Kidney (tissue), 14 donors: ENCODE data around the gene AGR3. TPM values are rescaled to one million over a fixed set of nuclear protein-coding genes. Genes with fewer than 3 reads are reported as not detected.
A peak's percentile ranks its signal among the peaks of the same experiment; 100 is the strongest.

ENCODE experiments used
- DNase-seq, 5 donors: peaks; one replicate each; pipeline ENCODE4 v3.0.0-alpha.2; 2013 to 2020
- FAIRE-seq: peaks from 2 replicates; lab custom pipeline; 2012; peaks lifted over from hg19 to GRCh38; lab: Jason Lieb, UNC
- H3K27ac ChIP-seq, 2 donors: one replicate each; pipeline ENCODE4 v1.7.0; 2013; ENCODE audit warnings: low read depth in 2 of 2, low read length in 2 of 2, inconsistent platforms in 1 of 2
- H3K27me3 ChIP-seq: one replicate; pipeline ENCODE4 v1.7.1; 2013; ENCODE audit warnings: low read length, inconsistent platforms; ENCODE audit not compliant: control insufficient read depth, insufficient read depth
- H3K36me3 ChIP-seq, 3 donors: one replicate each; pipeline versions ENCODE4 v1.7.0 to v1.7.1; 2013; ENCODE audit warnings: low read length in 3 of 3, control low read depth in 1 of 3, inconsistent platforms in 1 of 3; ENCODE audit not compliant: insufficient read depth in 3 of 3, control insufficient read depth in 2 of 3
- H3K4me1 ChIP-seq, 3 donors: one replicate each; pipeline versions ENCODE4 v1.7.0 to v1.7.1; 2013; ENCODE audit warnings: low read length in 3 of 3, inconsistent platforms in 1 of 3, low read depth in 1 of 3; ENCODE audit not compliant: control insufficient read depth in 2 of 3, insufficient read depth in 2 of 3
- H3K4me3 ChIP-seq, 3 donors: one replicate each; pipeline versions ENCODE4 v1.7.0 to v1.8.1; 2013; ENCODE audit warnings: low read length in 3 of 3, control low read depth in 1 of 3, inconsistent platforms in 1 of 3
- H3K9ac ChIP-seq, 3 donors: one replicate each; pipeline versions ENCODE4 v1.7.0 to v1.7.1; 2013; ENCODE audit warnings: low read length in 3 of 3, control low read depth in 1 of 3, inconsistent platforms in 1 of 3
- H3K9me3 ChIP-seq, 3 donors: one replicate each; pipeline versions ENCODE4 v1.7.0 to v1.7.1; 2013; ENCODE audit warnings: low read length in 3 of 3, control low read depth in 1 of 3, inconsistent platforms in 1 of 3; ENCODE audit not compliant: control insufficient read depth in 2 of 3, insufficient read depth in 1 of 3
- CTCF ChIP-seq: IDR thresholded peaks from 3 replicates; pipeline ENCODE4 v1.5.1; 2012; ENCODE audit warnings: mild to moderate bottlenecking, moderate library complexity, borderline replicate concordance; ENCODE audit not compliant: insufficient read depth; ENCODE audit errors: extremely low read depth
- intact Hi-C: fragments of 100-400 bp; cut with DNase I; formaldehyde crosslinking; loops from one replicate; pipeline ENCODE4 v1.11.1; 2022
- polyA plus RNA-seq: library from polyadenylated mRNA; stranded (reverse); fragments of 350-450 nt; fragmentation: Illumina TruSeq; extraction: RNeasy Lipid Tissue Mini Kit (QIAGEN cat#74804); gene quantifications from one replicate; pipeline ENCODE4 v1.2.3, GENCODE V29; 2014; ENCODE audit warnings: low read depth, low replicate concordance; ENCODE audit not compliant: insufficient read depth
- total RNA-seq: library from RNA; stranded (reverse); fragmentation: NEBNext Ultra II Directional; extraction: Animal tissue kit (Norgen Biotek cat#: 25700); gene quantifications from one replicate; pipeline ENCODE4 v1.2.1, GENCODE V29; 2021
- donor health status: control.
- donor health status: control.
- donor health status: control.
- donor health status: control.
- donor health status: control.
- donor health status: DM: yes; HTN: yes; CAD: no.
- donor health status: Normal renal cell carcinoma (clear cell type).

The AGR3 gene
- total and polyA plus RNA-seq, 2 donors from 2014 or later: 1.7 to 20.3 TPM

DNA sequence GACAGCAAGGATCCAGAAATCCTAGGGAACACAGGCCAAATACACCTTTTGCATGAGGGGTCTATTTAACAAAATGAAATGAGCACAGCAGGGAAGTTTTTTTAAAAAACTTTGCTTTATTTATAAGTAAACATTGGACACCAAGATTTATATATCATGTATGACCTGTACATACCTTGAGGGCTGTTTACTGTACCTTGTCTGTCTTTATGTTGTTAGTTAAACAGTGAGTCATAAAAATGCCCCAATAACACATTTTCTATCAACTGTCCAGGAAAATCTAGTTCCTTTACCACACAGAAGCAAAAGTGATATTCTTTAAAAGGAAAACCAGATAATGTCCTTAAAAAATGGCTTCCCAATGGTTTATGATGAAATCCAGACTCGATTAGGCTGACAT, 45.1 kb upstream of the AGR3 start:
- no peak overlapping the region for H3K9ac ChIP-seq
- no peak for TF ChIP-seq CTCF
- H3K36me3 ChIP-seq: no peaks in the 10 kb centered on the region
- intact Hi-C loops: no loop called here
- H3K9me3 ChIP-seq: no peaks in the 10 kb centered on the region
- H3K27ac ChIP-seq: no peak overlapping the region
- H3K4me3 ChIP-seq: no peak overlapping the region
- H3K27me3 ChIP-seq: no peaks in the 10 kb centered on the region
- FAIRE-seq: no peak
- DNase-seq: no peak
- peaks cover 0 to 2% (median 0%) of the 10 kb centered on the region in 3 donors for H3K4me1 ChIP-seq

GRCh38 chr7:16926283-16926682, 44.5 kb upstream of the AGR3 start:
- no peak overlapping the region for H3K27ac ChIP-seq
- FAIRE-seq (no peak), DNase-seq (peak in 2 of 5 donors; percentile 21 to 33)
- TF ChIP-seq CTCF: peak; percentile 48
- intact Hi-C loops: no loop called here
- no peak overlapping the region for H3K9ac ChIP-seq
- no peak overlapping the region for H3K4me3 ChIP-seq
- no peaks in the 10 kb centered on the region for H3K9me3 ChIP-seq
- H3K4me1 ChIP-seq: peaks cover 0 to 7% (median under 1%) of the 10 kb centered on the region in 3 donors
- H3K36me3 ChIP-seq: no peaks in the 10 kb centered on the region
- H3K27me3 ChIP-seq: no peaks in the 10 kb centered on the region

DNA sequence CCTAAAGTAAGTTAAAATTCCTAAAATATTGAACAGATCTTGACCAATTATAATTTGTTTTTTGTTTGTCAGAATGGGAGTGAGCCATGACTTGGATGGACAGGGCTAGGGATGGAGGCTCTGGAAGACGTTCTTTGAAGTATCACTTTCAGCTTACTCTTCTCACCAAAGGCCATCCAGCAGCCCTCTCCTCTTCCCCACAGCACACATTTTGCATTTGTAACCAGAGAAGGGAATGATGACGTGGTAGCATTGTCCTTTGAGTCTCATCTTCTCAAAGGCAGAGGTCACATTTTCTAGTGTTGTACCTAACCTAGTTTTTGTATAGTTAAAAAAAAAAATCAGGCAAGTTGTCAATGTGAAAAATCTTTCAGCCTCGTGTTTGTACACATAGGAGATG, 43.8 kb upstream of the AGR3 start:
- intact Hi-C loops: no loop called here
- no peak for TF ChIP-seq CTCF
- FAIRE-seq: no peak

DNA sequence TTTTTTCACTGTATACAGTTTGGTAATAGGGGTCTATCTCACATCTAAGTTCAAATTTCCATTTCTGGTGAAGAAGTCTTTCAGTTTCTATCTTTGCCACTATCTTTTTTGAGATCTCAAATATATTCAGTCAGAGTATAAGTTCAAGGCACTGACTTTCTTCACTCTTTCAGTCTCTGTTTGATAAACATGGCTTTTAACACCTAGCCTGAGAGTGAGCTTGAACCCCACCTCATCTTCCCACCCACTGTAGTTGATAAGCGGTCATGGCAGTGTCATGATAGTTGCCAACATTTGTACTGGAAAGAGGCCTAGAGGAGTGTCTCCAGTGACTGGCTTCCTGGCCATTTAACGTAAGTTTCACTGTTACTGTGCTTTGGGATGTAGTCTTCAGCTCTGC, 41.2 kb upstream of the AGR3 start:
- Histone ChIP-seq H3K4me3 (no peak overlapping the region), H3K27me3 (no peaks in the 10 kb centered on the region), H3K4me1 (peaks cover 6 to 13% (median 7%) of the 10 kb centered on the region in 3 donors), H3K27ac (no peak overlapping the region), H3K36me3 (no peaks in the 10 kb centered on the region), H3K9me3 (no peaks in the 10 kb centered on the region), H3K9ac (no peak overlapping the region)
- no peak for TF ChIP-seq CTCF
- DNase-seq (no peak), FAIRE-seq (no peak)
- intact Hi-C loops: no loop called here

More for the DNA sequence above, 43.8 kb upstream of the AGR3 start:
- no peaks in the 10 kb centered on the region for H3K27me3 ChIP-seq
- no peaks in the 10 kb centered on the region for H3K36me3 ChIP-seq
- H3K27ac ChIP-seq: no peak overlapping the region
- peaks cover 6 to 13% (median 7%) of the 10 kb centered on the region in 3 donors for H3K4me1 ChIP-seq
- no peak overlapping the region for H3K9ac ChIP-seq
- no peak for DNase-seq
- no peaks in the 10 kb centered on the region for H3K9me3 ChIP-seq
- no peak overlapping the region for H3K4me3 ChIP-seq
